GM19240 (cell line): ENCODE measurements around the gene LDB2.

ENCODE experiments used
- DNase-seq: peaks from one replicate; pipeline ENCODE4 v3.0.0; 2011; ENCODE audit warnings: low spot score; ENCODE audit not compliant: insufficient read length

The LDB2 gene

DNA sequence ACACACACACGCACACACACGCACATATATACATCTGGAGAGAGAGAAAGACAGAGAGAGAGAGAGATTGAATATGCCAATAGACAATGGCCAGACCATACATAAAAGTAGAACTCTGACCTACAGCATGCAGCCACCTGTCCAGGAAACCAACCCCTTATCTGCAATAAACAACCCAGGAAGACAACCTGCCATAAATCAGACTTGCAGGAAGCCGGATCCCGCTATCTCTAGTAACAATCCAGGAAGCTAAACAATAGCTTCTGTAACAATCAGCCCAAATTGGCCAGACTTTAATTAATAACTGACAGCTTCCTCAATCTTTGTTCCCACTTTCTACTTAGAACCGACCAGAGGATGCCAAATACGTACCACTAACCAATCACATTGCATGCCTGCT is 173.2 kb downstream of the LDB2 start:
- DNase-seq = no peak

- no peak for DNase-seq
Observed at GRCh38 chr4:16722416-16722815, 176.0 kb downstream of the LDB2 start.

DNA sequence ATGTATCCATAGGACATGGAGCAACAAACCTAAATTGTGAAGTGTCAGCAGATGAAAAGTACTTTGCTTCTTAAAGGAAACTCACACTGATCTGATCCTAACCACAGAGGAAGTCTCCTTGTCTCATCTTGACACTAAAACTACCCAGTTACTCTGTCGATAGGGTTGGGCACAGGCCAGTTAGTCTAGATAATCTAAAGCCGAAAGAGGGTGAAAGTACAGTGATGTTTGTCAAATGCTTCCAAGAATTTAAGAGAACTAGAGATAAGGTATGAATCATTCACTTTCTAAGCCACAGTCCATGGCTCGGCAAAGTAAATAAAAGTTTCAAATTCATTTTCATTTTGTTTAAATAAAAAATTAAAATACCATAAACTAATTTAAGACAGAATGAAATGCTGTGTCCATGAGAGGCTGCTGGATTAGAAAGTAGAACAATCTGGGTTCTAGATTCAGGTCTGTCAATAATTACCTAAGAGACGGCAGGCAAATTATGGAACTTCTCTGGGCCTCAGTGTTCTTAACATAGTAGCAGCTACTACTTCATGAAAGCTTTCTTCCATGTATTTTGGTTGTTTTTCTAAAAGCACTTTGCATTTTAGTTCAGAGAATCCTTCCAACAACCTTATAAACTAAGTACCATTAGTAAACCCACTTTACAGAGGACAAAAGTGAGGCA is 176.7 kb downstream of the LDB2 start:
- DNase-seq = no peak

GRCh38 chr4:16720761-16721160 is 177.7 kb downstream of the LDB2 start:
- DNase-seq = no peak

DNA sequence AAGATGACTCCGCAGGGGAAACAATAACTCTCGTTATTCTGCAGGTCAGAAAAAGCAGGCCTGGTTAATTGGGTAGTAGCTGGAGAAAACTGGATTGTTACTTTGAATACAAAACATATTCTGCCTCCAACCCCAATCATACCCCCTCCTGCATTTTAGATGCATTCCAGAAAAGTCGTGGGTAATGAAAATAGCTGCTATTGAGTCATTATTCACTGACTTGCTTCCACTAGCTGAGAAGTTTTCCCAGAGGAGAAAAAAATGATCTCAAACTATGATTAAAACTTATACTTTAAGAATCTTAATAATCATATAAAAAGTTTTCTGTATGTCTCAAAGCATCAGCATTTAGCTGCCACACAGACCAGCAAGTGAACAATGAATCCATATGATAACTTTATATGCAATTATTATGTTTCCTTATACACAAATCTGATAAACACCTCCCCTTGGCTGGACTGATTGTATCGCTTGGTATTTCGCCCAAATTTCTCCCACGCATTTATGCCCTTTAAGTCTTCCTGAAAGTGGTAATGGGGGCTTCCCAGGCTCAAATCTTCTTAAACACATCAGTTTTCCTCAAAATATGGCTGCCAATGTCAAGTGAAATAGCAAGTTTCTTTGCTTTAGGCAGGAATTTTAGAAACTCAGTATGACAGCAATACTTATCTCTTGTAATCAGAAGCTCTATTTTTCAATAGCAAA is 181.0 kb downstream of the LDB2 start:
- DNase-seq = no peak

- DNase-seq = no peak
Observed at GRCh38 chr4:16715482-16715881, 183.0 kb downstream of the LDB2 start.

GRCh38 chr4:16714191-16714590 is 184.3 kb downstream of the LDB2 start:
- DNase-seq = no peak

- DNase-seq = no peak
Observed at GRCh38 chr4:16713696-16714095, 184.7 kb downstream of the LDB2 start.

GRCh38 chr4:16713271-16713670 is 185.2 kb downstream of the LDB2 start:
- DNase-seq = no peak

DNA sequence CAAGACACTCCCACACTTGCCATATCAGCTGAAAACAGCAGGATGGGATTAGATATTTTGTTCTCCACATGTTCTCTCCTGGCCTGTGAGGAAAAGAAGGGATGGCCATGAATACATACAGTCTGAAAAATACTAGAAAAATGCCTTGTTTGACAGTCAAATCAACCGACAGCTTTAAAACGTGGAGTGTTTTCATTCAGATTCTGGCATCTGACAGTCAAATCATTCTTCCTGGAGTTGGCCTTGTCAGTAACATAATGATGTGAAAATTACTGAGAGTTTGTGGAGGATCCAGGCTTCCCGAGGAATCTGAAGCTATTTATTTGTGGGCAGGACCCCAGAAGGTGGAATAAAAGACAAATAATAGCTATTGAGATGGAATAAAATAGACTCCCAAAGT is 188.2 kb downstream of the LDB2 start:
- DNase-seq = no peak

- no peak for DNase-seq
Observed at GRCh38 chr4:16707874-16708273, 190.6 kb downstream of the LDB2 start.

GRCh38 chr4:16706251-16706650 is 192.2 kb downstream of the LDB2 start:
- no peak for DNase-seq

DNA sequence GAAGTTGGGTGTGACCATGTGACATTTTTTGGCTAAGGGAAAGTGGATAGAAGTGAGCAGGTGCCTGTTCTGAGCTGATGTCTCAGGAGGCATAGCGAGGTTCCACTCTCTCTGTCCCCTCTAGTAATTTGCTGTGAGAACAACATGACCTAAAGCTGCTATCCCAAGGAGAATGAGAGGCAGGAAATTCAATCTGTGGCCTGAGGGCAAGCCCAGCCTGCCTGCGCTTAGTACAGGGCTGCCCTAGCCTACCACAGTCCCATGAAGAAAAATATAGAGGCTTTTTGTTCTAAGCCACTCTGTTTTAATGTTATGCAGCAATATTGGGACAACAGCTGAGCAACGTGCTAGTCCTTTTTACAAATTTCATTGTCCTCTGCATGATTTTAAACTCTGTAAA is 193.1 kb downstream of the LDB2 start:
- DNase-seq = no peak

DNA sequence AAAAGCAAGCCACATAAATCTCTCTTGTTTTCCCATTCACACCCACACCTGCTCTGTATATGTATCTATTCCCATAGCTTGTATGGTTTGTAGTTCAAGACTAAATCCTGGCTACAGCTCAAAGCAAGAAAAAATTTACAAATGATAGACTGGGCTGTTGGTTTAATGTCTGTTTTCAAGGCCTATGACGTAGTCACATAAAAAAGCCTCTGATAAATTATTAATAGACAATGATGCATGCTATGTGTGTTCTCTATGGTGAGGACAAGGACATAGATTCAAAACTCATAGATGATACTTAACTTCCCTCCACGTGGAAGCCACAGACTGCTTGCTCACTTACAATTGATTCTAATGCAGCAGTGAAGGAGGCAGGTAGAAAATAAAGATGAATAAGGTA is 194.0 kb downstream of the LDB2 start:
- DNase-seq = no peak

DNA sequence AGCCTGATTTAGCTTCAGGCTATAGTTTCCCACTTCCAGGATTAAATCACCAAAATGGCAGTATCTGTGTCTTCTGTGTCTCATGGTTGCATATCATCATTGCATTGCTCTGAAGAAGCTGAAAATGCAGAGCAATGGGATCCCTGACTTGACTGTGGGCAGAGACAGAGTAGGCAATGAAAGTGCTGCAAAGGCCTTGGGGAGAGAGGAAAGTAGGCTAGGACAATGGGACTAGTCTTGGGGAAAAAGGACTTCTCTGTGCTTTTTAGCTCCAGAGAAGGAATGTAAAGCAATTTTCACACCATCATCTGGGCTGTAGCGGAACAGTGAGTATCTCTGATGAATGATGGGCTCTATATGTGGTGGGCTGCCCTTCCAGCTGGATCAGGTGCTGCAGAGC is 202.5 kb downstream of the LDB2 start:
- no peak for DNase-seq

DNA sequence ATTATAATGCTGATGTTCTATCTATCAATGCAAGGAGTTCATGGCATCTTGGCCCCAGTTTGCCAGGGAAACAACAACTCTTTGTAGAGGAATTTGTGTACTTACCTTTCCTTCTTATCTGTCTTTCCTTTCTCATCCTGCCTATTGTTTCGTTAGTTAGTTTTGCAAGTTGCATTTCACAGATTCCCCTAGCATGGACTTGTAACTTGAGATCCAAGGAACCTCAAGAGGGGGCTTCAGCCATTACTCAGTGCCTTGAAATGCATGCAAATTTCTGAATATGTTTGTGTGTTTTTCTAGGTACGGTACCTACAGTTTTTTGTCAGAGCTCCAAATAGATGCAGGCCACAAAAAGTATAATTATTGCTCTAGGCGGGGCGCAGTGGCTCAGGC is 203.6 kb downstream of the LDB2 start:
- DNase-seq = no peak

- no peak for DNase-seq
Observed at GRCh38 chr4:16694173-16694883, 204.1 kb downstream of the LDB2 start.

DNA sequence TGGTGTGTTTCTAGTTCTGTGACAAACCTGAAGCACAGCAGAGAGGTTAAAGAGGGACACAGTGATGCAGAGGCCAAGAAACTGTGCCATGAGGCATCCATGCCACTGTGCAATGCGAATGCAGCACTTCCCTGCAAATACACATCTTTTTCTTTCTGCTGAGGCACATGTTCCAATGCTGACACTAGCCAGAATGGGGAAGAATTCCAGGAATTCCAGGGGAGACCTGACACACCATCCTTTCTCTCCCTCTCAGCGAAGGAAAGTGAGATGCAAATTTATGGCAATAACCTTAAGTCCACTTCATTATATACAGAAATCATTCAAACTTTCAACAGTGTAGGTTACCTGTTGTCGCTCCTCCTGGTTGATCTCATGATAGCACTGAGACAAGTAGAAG is 204.8 kb downstream of the LDB2 start:
- DNase-seq = no peak

DNA sequence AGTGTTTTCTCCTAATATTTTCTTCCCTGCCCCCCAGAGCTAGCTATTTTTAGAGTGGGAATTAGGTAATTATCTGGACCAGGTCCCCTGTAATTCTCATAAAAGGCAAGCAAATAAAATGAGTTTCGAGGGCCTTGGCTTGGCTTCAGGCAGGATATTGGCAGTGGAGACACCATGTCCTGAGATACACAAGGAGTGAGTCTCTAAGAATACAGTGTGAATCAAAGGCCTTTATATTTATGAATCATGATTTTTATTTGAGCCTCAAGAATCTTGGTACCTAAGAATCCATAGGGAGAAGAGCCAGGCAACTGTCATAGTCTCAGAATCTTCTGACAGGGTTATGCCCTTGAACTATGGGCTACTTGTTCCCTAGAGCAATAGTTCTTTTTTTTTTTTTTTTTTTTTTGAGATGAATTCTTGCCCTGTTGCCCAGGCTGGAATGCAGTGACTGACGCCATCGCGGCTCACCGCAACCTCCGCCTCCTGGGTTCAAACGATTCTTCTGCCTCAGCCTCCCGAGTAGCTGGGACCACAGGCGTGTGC is 205.4 kb downstream of the LDB2 start:
- DNase-seq = no peak

DNA sequence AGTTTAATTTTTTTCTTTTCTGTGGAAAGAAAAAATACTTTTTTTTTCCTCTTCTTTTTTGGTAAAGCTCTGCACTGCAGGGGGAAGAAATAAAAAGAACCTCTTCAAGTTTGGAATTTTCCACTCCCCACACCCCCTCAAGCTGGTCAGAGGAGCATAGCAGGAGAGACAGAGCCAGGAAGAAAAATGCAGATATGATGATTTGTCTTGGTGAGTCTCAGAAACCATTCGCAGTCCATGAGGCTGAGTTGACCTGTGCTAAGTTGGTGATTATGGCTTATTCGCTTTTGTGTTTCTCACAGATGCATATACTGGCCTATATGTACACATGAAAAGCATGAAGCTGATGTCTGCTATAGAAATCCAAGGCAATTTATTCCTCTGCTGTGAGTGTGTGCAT is 205.9 kb downstream of the LDB2 start:
- DNase-seq = no peak

DNA sequence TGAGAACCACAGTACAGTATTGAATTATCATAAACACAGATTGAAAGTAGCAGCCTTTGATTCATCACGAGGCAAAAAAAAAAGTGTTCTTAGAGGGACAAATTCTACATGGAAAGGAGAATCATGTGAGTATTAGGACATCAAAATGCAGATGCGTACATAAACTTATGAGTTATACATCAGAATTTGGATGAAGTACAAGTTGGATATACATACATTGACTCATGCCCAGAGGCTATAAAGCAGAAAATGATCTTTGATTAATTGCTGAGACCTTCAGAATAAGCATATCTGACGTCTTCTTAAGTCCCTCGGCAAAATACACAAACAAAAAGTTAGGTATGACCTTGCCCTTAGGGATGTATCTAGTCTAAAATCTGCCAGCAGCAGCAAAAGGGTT is 206.4 kb downstream of the LDB2 start:
- DNase-seq = no peak

DNA sequence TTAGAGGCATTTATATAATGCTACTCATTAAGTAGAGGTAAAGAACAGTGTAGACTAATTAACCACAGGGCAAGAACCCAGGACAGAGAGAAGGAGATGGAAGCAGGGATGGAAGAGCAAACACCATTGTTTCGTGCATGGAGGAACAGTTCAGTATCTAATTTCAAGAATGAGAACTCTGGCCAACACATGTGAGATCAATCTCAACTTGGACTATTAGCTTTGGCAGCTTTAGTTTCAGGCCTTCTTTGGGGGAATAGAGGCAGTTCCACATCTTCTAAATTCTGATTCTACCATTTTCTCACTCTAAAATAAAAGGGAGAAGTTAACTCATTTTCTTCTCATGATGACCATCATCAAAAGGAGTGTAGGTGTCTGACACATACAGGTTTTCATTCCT is 207.0 kb downstream of the LDB2 start:
- DNase-seq = no peak
